H1 (cell line): ENCODE data around the gene CREB3L1. TPM values are rescaled to one million over a fixed set of nuclear protein-coding genes. Genes with fewer than 3 reads are reported as not detected.
A peak's percentile ranks its signal among the peaks of the same experiment; 100 is the strongest.

Experiments used
- CTCF ChIA-PET: fragments of 300-600 bp; sonication (Branson Sonifier 250); formaldehyde crosslinking; loops from one replicate; lab custom pipeline; 2021; ENCODE audit not compliant: partially characterized antibody; lab: Charles Lee
- POLR2A ChIA-PET: fragments of 300-600 bp; sonication (Branson Sonifier 250); formaldehyde crosslinking; loops from one replicate; lab custom pipeline; 2021; ENCODE audit warnings: inconsistent platforms; ENCODE audit not compliant: partially characterized antibody; lab: Charles Lee
- DNase-seq, 2 experiments: peaks; one replicate each; pipeline versions ENCODE4 v3.0.0 to v3.0.0-alpha.2; 2010 to 2022; ENCODE audit warnings: low spot score in 2 of 2, low read depth in 1 of 2, mixed read lengths in 1 of 2
- FAIRE-seq: peaks from 2 replicates; lab custom pipeline; 2011; peaks lifted over from hg19 to GRCh38; lab: Jason Lieb, UNC
- H2AFZ ChIP-seq: 2 replicates; pipeline ENCODE4 v1.8.1; 2012; ENCODE audit warnings: low read length, inconsistent platforms
- H2AK5ac ChIP-seq: 2 replicates; pipeline ENCODE4 v1.6.1; 2013; ENCODE audit warnings: low read depth, low read length
- H2BK120ac ChIP-seq: replicated peaks from 2 replicates; pipeline ENCODE3; 2013; ENCODE audit warnings: low read depth, low read length, inconsistent platforms
- H2BK12ac ChIP-seq: 2 replicates; pipeline ENCODE4 v1.6.1; 2013; ENCODE audit warnings: low read depth, low read length
- H2BK15ac ChIP-seq: 2 replicates; pipeline ENCODE4 v1.6.1; 2013; ENCODE audit warnings: low read length
- H2BK20ac ChIP-seq: 2 replicates; pipeline ENCODE4 v1.6.1; 2013; ENCODE audit warnings: low read length
- H2BK5ac ChIP-seq: 2 replicates; pipeline ENCODE4 v1.6.1; 2013; ENCODE audit warnings: low read depth, low read length
- H3K14ac ChIP-seq: 2 replicates; pipeline ENCODE4 v1.6.1; 2013; ENCODE audit warnings: inconsistent platforms; ENCODE audit not compliant: insufficient read length
- H3K18ac ChIP-seq: 2 replicates; pipeline ENCODE4 v1.6.1; 2013; ENCODE audit warnings: low read length; ENCODE audit errors: extremely low read depth
- H3K23ac ChIP-seq: 2 replicates; pipeline ENCODE4 v1.6.1; 2013; ENCODE audit warnings: inconsistent platforms; ENCODE audit not compliant: insufficient read length
- H3K23me2 ChIP-seq: 2 replicates; pipeline ENCODE4 v1.6.1; 2013; ENCODE audit warnings: low read depth, low read length
- H3K27ac ChIP-seq: 2 replicates; pipeline ENCODE4 v1.6.1; 2011; ENCODE audit warnings: low read depth, low read length, inconsistent platforms
- H3K27me3 ChIP-seq, 4 experiments: replicated peaks in 1 of 4; 1 replicate in 1 of 4; 2 replicates in 3 of 4; pipeline versions ENCODE4 v1.6.1 to v1.8.1; 2011 to 2013; ENCODE audit warnings: low read length in 3 of 4, mild to moderate bottlenecking in 3 of 4, inconsistent platforms in 2 of 4, mixed read lengths in 2 of 4, moderate library complexity in 1 of 4; ENCODE audit not compliant: control insufficient read depth in 3 of 4, insufficient read depth in 3 of 4; ENCODE audit errors: extremely low read depth in 1 of 4
- H3K36me3 ChIP-seq, 4 experiments: 2 replicates each; pipeline versions ENCODE4 v1.6.1 to v1.8.1; 2011 to 2013; ENCODE audit warnings: mild to moderate bottlenecking in 4 of 4, low read length in 3 of 4, moderate library complexity in 2 of 4, control low read depth in 1 of 4, inconsistent platforms in 1 of 4; ENCODE audit not compliant: insufficient read depth in 4 of 4, control insufficient read depth in 2 of 4
- H3K4ac ChIP-seq: replicated peaks from 2 replicates; pipeline ENCODE3; 2013; ENCODE audit warnings: low read length, low read depth, mixed read lengths, inconsistent platforms; ENCODE audit not compliant: insufficient read length
- H3K4me1 ChIP-seq, 4 experiments: replicated peaks in 1 of 4; 1 replicate in 1 of 4; 2 replicates in 3 of 4; pipeline versions ENCODE4 v1.6.1 to v1.8.1; 2011 to 2013; ENCODE audit warnings: low read length in 3 of 4, inconsistent platforms in 2 of 4, mixed read lengths in 1 of 4; ENCODE audit not compliant: insufficient read depth in 4 of 4, control insufficient read depth in 3 of 4
- H3K4me2 ChIP-seq, 2 experiments: 2 replicates each; pipeline versions ENCODE4 v1.6.1 to v1.8.1; 2011 to 2013; ENCODE audit warnings: low read depth in 2 of 2, low read length in 2 of 2, control low read depth in 1 of 2, inconsistent platforms in 1 of 2, mild to moderate bottlenecking in 1 of 2; ENCODE audit not compliant: insufficient read depth in 1 of 2
- H3K4me3 ChIP-seq, 4 experiments: fragments of 200-600, 300-600 bp in 1 of 4; sonication (generic), shearing (Covaris generic), sonication (Bioruptor Twin) in 1 of 4; 2 replicates each; pipeline versions ENCODE4 v1.5.1 to v1.8.1; 2011 to 2016; ENCODE audit warnings: low read length in 4 of 4, low read depth in 3 of 4, control low read depth in 2 of 4, inconsistent platforms in 2 of 4, mild to moderate bottlenecking in 2 of 4, mixed read lengths in 1 of 4, moderate library complexity in 1 of 4; ENCODE audit not compliant: insufficient read depth in 2 of 4; ENCODE audit errors: extremely low read depth in 1 of 4
- H3K56ac ChIP-seq: replicated peaks from 2 replicates; pipeline ENCODE3; 2013; ENCODE audit warnings: low read depth, mild to moderate bottlenecking, mixed read lengths, low read length, inconsistent platforms; ENCODE audit not compliant: insufficient read length
- H3K79me1 ChIP-seq: 2 replicates; pipeline ENCODE4 v1.6.1; 2013; ENCODE audit warnings: low read depth, low read length, control low read depth
- H3K79me2 ChIP-seq, 2 experiments: 2 replicates each; pipeline versions ENCODE4 v1.6.1 to v1.8.1; 2012 to 2013; ENCODE audit warnings: low read length in 2 of 2, mild to moderate bottlenecking in 2 of 2, inconsistent platforms in 1 of 2; ENCODE audit not compliant: insufficient read depth in 2 of 2, control insufficient read depth in 1 of 2
- H3K9ac ChIP-seq, 4 experiments: replicated peaks in 1 of 4; 1 replicate in 1 of 4; 2 replicates in 3 of 4; pipeline versions ENCODE4 v1.6.1 to v1.8.1; 2011 to 2013; ENCODE audit warnings: low read depth in 3 of 4, low read length in 3 of 4, control low read depth in 2 of 4, mild to moderate bottlenecking in 2 of 4, moderate library complexity in 2 of 4, inconsistent platforms in 1 of 4; ENCODE audit errors: extremely low read depth in 1 of 4
- H3K9me3 ChIP-seq, 2 experiments: 2 replicates each; pipeline versions ENCODE4 v1.6.1 to v1.8.1; 2012 to 2013; ENCODE audit warnings: mild to moderate bottlenecking in 2 of 2, moderate library complexity in 2 of 2, control low read depth in 1 of 2, inconsistent platforms in 1 of 2, low read depth in 1 of 2, low read length in 1 of 2, mixed read lengths in 1 of 2; ENCODE audit not compliant: insufficient read depth in 2 of 2
- H4K20me1 ChIP-seq, 2 experiments: replicated peaks in 1 of 2; 2 replicates each; pipeline versions ENCODE3 to v1.8.1; 2011 to 2013; ENCODE audit warnings: inconsistent platforms in 2 of 2, low read length in 2 of 2, mild to moderate bottlenecking in 1 of 2; ENCODE audit not compliant: insufficient read depth in 2 of 2, control insufficient read depth in 1 of 2
- H4K5ac ChIP-seq: 2 replicates; pipeline ENCODE4 v1.6.1; 2013; ENCODE audit warnings: low read length, low read depth, mixed read lengths, inconsistent platforms; ENCODE audit not compliant: insufficient read length
- H4K8ac ChIP-seq: 2 replicates; pipeline ENCODE4 v1.8.0; 2013; ENCODE audit warnings: mild to moderate bottlenecking, moderate library complexity, low read length, inconsistent platforms; ENCODE audit not compliant: insufficient read depth; ENCODE audit errors: extremely low read depth
- H4K91ac ChIP-seq: replicated peaks from 2 replicates; pipeline ENCODE3; 2013; ENCODE audit warnings: low read length, mixed read lengths, inconsistent platforms; ENCODE audit not compliant: insufficient read length
- ASH2L ChIP-seq: fragments of 200-600, 300-600 bp; sonication (generic); IDR thresholded peaks from one replicate; pipeline ENCODE4 v1.7.1; 2017; ENCODE audit warnings: low read length
- BACH1 ChIP-seq: IDR thresholded peaks from 2 replicates; pipeline ENCODE4 v1.6.1; 2012; ENCODE audit warnings: low read length, improper control_type of control experiment
- CREB1 ChIP-seq: IDR thresholded peaks from 2 replicates; pipeline ENCODE4 v1.6.1; 2012; ENCODE audit warnings: inconsistent platforms
- FOSL1 ChIP-seq: IDR thresholded peaks from 2 replicates; pipeline ENCODE4 v1.6.1; 2011; ENCODE audit warnings: mild to moderate bottlenecking, low read depth, low read length, moderate library complexity; ENCODE audit not compliant: insufficient read depth
- GTF2F1 ChIP-seq: IDR thresholded peaks from 2 replicates; pipeline ENCODE4 v1.6.1; 2012; ENCODE audit warnings: low read depth, low read length, improper control_type of control experiment, borderline replicate concordance
- HDAC6 ChIP-seq: IDR thresholded peaks from one replicate; pipeline ENCODE4 v1.7.1; 2012; ENCODE audit warnings: low read depth, mild to moderate bottlenecking, inconsistent platforms, low read length, moderate library complexity
- JUN ChIP-seq: IDR thresholded peaks from 2 replicates; pipeline ENCODE4 v1.6.1; 2011; ENCODE audit warnings: low read depth, mild to moderate bottlenecking, improper control_type of control experiment, low read length
- KDM5A ChIP-seq: fragments of 200-600 bp; IDR thresholded peaks from 2 replicates; pipeline ENCODE4 v1.7.1; 2012; ENCODE audit warnings: mild to moderate bottlenecking, low read length, inconsistent platforms, mixed read lengths
- TAF1 ChIP-seq: IDR thresholded peaks from 2 replicates; pipeline ENCODE4 v1.6.1; 2011; ENCODE audit warnings: mild to moderate bottlenecking, low read depth, low read length
- TAF7 ChIP-seq: optimal IDR thresholded peaks from 2 replicates; pipeline ENCODE3; 2011; ENCODE audit warnings: low read depth, mild to moderate bottlenecking, inconsistent platforms, low read length, moderate library complexity, borderline replicate concordance
- TEAD4 ChIP-seq: IDR thresholded peaks from 2 replicates; pipeline ENCODE4 v1.6.1; 2012; ENCODE audit warnings: low read depth, low read length, inconsistent platforms, mixed read lengths
- WGBS, 2 experiments: shearing (Covaris generic) in 1 of 2; methylation state at CpG; one replicate each; pipeline versions ENCODE4 v1.1.6 to v1.1.7; 2013 to 2015; ENCODE audit warnings: low lambda C conversion rate in 2 of 2, mixed read lengths in 2 of 2, inconsistent platforms in 1 of 2, low coverage in 1 of 2, missing lambda C conversion rate in 1 of 2; ENCODE audit not compliant: insufficient replicate concordance in 2 of 2, insufficient coverage in 1 of 2, insufficient read length in 1 of 2; ENCODE audit errors: extremely low coverage in 1 of 2, missing lambda C conversion rate in 1 of 2; 5-methylcytosine and 5-hydroxymethylcytosine counted together
- polyA plus RNA-seq, 7 experiments: library from polyadenylated mRNA; depleted of rRNA in 3 of 7; stranded (reverse) in 5 of 7; unstranded in 2 of 7; fragments of >200 nt in 5 of 7; fragments of 200-250 nt in 2 of 7; gene quantifications; 1 replicate in 5 of 7; 2 replicates in 1 of 7; 4 replicates in 1 of 7; pipeline versions ENCODE4 v1.2.1 to v1.2.3, GENCODE V29; 2011 to 2013; ENCODE audit warnings: missing spikeins in 2 of 7, mixed read lengths in 2 of 7
- total RNA-seq: library from RNA; stranded (reverse); fragmentation: NEBNext Ultra II Directional; extraction: Animal tissue kit (Norgen Biotek cat#: 25700); gene quantifications from 2 replicates; pipeline ENCODE4 v1.2.1, GENCODE V29; 2021
- TF ChIP-seq, protein P1 (sequence below): IDR thresholded peaks from 2 replicates; pipeline ENCODE4 v1.6.1; 2012; ENCODE audit warnings: low read length, inconsistent platforms

Gene CREB3L1
- total and polyA plus RNA-seq, 2 of the 8 experiments (the other 6 are each of a cell fraction or from before 2014, with no cell fraction given): 4.1 to 12.7 TPM

DNA sequence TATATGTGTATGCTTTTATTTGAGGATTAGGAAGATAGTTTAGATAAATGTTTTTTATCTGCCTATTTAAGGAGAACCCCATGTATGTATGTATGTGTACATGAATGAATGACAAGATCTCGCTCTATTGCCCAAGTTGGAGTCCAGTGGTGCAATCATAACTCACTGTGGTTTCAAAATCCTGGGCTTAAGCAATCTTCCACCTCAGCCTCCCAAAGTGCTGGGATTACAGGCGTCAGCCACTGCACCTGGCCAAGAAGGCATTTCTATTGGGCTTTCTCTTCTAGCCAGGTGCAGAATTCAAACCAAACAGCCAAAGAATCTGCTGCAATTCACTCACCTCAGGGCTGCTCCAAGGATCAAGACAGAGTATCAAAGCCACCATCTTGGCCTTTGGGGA is 44.3 kb downstream of the CREB3L1 start:
- Histone ChIP-seq H4K5ac (no peak overlapping the region), H2AFZ (no peak overlapping the region), H4K20me1 (no peaks in the 10 kb centered on the region), H3K79me1 (no peaks in the 10 kb centered on the region), H3K4me3 (no peak overlapping the region), H3K23me2 (no peaks in the 10 kb centered on the region), H3K4me2 (no peak overlapping the region), H3K14ac (no peak overlapping the region), H4K8ac (no peak overlapping the region), H2BK120ac (no peak overlapping the region), H3K4me1 (no peaks in the 10 kb centered on the region; a peak in 1 of 7 replicates), H2BK5ac (no peak overlapping the region), H3K18ac (no peak overlapping the region), H2BK15ac (no peak overlapping the region), H4K91ac (no peak overlapping the region), H3K9ac (no peak overlapping the region), H3K79me2 (no peaks in the 10 kb centered on the region), H3K56ac (no peak overlapping the region), H3K27ac (no peak overlapping the region), H3K9me3 (no peaks in the 10 kb centered on the region), H2BK12ac (no peak overlapping the region), H2AK5ac (peak overlapping the region; percentile 86; the same call in 1 of the 2 replicates), H3K27me3 (no peaks in the 10 kb centered on the region), H3K23ac (no peak overlapping the region), H2BK20ac (0 out of 2 replicates have a peak overlapping the region, but pooled peaks have one; percentile 61), H3K36me3 (peaks cover 0 to 4% (median 0%) of the 10 kb centered on the region in 4 experiments; a peak in 2 of 8 replicates), H3K4ac (no peak overlapping the region)
- ChIA-PET CTCF (interaction anchor here (1.1 to 42.5 kb wide), 8 partner anchors 5 to 76 kb away, joined by 3 to 1004 read pairs (median 178); partner anchors contain the start of genes CREB3L1, DGKZ and MDK), POLR2A (interaction anchor here (1.6 kb wide), 1 partner anchor 79 kb away, joined by 5 read pairs; no protein-coding TSS in a partner anchor)
- FAIRE-seq: no peak
- 95% methylated on average over 2 of the region's 2 CpGs; no CpG with 5 or more reads in 1 of the 2 experiments for WGBS, 2 experiments
- DNase-seq: no peak
- TF ChIP-seq GTF2F1: no peak
- TF ChIP-seq HDAC6: no peak
- no peak for TF ChIP-seq ASH2L
- no peak for TF ChIP-seq BACH1
- TF ChIP-seq JUN: no peak
- TF ChIP-seq TAF1: no peak
- no peak for TF ChIP-seq KDM5A
- no peak for TF ChIP-seq CREB1
- TF ChIP-seq FOSL1: no peak
- no peak for TF ChIP-seq TEAD4
- TF ChIP-seq, protein P1, sequence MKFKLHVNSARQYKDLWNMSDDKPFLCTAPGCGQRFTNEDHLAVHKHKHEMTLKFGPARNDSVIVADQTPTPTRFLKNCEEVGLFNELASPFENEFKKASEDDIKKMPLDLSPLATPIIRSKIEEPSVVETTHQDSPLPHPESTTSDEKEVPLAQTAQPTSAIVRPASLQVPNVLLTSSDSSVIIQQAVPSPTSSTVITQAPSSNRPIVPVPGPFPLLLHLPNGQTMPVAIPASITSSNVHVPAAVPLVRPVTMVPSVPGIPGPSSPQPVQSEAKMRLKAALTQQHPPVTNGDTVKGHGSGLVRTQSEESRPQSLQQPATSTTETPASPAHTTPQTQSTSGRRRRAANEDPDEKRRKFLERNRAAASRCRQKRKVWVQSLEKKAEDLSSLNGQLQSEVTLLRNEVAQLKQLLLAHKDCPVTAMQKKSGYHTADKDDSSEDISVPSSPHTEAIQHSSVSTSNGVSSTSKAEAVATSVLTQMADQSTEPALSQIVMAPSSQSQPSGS: no peak
- no peak for TF ChIP-seq TAF7
